ENCODE measurements around the gene IRAK1.
"Not testable (repeated sequence)": the region's sequence is repeated elsewhere in the genome, so short reads cannot be mapped to it uniquely, and the experiment has no call there.

DNA sequence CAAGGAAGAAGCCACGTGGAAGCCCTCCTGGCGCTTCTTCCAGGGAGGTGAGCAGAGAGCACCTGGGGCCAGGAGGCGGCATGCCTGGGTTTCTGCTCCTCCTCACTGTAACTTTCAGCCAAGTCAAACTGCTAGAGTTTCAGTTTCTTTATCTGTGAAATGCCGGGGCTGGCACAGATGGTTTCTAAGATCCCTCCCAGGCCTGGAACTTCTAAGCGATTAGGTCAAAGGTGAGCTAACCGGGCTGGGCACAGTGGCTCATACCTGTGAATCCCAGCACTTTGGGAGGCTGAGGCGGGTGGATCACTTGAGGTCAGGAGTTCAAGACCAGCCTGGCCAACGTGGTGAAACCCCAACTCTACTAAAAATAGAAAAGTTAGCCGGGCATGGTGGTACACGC is 39.3 kb downstream of the IRAK1 start:
- not testable (repeated sequence) for TF ChIP-seq EZH2 (optimal IDR thresholded peaks at IDR 0.05; ENCODE audit: low read depth, low read length); EZH2phosphoT487 (IDR thresholded peaks at IDR 0.05; ENCODE audit: low read length)
- TF ChIP-seq, protein P1, sequence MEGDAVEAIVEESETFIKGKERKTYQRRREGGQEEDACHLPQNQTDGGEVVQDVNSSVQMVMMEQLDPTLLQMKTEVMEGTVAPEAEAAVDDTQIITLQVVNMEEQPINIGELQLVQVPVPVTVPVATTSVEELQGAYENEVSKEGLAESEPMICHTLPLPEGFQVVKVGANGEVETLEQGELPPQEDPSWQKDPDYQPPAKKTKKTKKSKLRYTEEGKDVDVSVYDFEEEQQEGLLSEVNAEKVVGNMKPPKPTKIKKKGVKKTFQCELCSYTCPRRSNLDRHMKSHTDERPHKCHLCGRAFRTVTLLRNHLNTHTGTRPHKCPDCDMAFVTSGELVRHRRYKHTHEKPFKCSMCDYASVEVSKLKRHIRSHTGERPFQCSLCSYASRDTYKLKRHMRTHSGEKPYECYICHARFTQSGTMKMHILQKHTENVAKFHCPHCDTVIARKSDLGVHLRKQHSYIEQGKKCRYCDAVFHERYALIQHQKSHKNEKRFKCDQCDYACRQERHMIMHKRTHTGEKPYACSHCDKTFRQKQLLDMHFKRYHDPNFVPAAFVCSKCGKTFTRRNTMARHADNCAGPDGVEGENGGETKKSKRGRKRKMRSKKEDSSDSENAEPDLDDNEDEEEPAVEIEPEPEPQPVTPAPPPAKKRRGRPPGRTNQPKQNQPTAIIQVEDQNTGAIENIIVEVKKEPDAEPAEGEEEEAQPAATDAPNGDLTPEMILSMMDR (IDR thresholded peaks at IDR 0.05; ENCODE audit: low read length) = not testable (repeated sequence)

All from MM.1S (cell line).